NCI-H774 (cell line): ENCODE data around the gene FLVCR2.
"Not testable (repeated sequence)": the region's sequence is repeated elsewhere in the genome, so short reads cannot be mapped to it uniquely, and the experiment has no call there.

ENCODE experiments used
- DNase-seq: peaks from one replicate; lab custom pipeline; 2025; lab: John Stamatoyannopoulos, UW

Gene FLVCR2

GRCh38 chr14:75591987-75592575 lies 13.7 kb downstream of the FLVCR2 start:
- DNase-seq, result no peak

GRCh38 chr14:75595226-75595625 lies 16.8 kb downstream of the FLVCR2 start:
- no peak for DNase-seq

- no peak for DNase-seq
These were observed 18.7 kb downstream of the FLVCR2 start for GRCh38 chr14:75597149-75597548.

- DNase-seq, result not testable (repeated sequence)
These were observed 21.7 kb downstream of the FLVCR2 start for GRCh38 chr14:75600100-75600499.

GRCh38 chr14:75601061-75601460 lies 22.6 kb downstream of the FLVCR2 start:
- not testable (repeated sequence) for DNase-seq

- DNase-seq, result no peak
These were observed 24.1 kb downstream of the FLVCR2 start for GRCh38 chr14:75602503-75602902.

- no peak for DNase-seq
These were observed 26.8 kb downstream of the FLVCR2 start for GRCh38 chr14:75604979-75605851.

GRCh38 chr14:75605916-75606315 lies 27.5 kb downstream of the FLVCR2 start:
- DNase-seq, result no peak

- DNase-seq, result no peak
These were observed 28.6 kb downstream of the FLVCR2 start for GRCh38 chr14:75607044-75607443.

GRCh38 chr14:75607842-75608640 lies 29.6 kb downstream of the FLVCR2 start:
- DNase-seq, result no peak

- DNase-seq, result no peak
These were observed 30.7 kb downstream of the FLVCR2 start for GRCh38 chr14:75609116-75609515.

- DNase-seq, result no peak
These were observed 31.4 kb downstream of the FLVCR2 start for GRCh38 chr14:75609606-75610475.

- no peak for DNase-seq
These were observed 32.4 kb downstream of the FLVCR2 start for GRCh38 chr14:75610834-75611233.

GRCh38 chr14:75612157-75612556 lies 33.7 kb downstream of the FLVCR2 start:
- no peak for DNase-seq

GRCh38 chr14:75614179-75614578 lies 35.8 kb downstream of the FLVCR2 start:
- no peak for DNase-seq

- DNase-seq, result no peak
These were observed 36.8 kb downstream of the FLVCR2 start for GRCh38 chr14:75615200-75615599.

GRCh38 chr14:75619548-75619947 lies 41.1 kb downstream of the FLVCR2 start:
- no peak for DNase-seq

- DNase-seq, result no peak
These were observed 46.6 kb downstream of the FLVCR2 start for GRCh38 chr14:75625034-75625433.

- DNase-seq, result no peak
These were observed 48.0 kb downstream of the FLVCR2 start for GRCh38 chr14:75626396-75626795.

- no peak for DNase-seq
These were observed 48.4 kb downstream of the FLVCR2 start for GRCh38 chr14:75626863-75627262.

GRCh38 chr14:75627406-75627805 lies 49.0 kb downstream of the FLVCR2 start:
- DNase-seq, result no peak

GRCh38 chr14:75628816-75629215 lies 50.4 kb downstream of the FLVCR2 start:
- no peak for DNase-seq
